COLO668 (cell line): Measurements from ENCODE around the gene TRPM1.

Experiments used
- DNase-seq: peaks from one replicate; lab custom pipeline; 2025; ENCODE audit not compliant: unreplicated experiment; lab: John Stamatoyannopoulos, UW

TRPM1 gene

GRCh38 chr15:31083370-31083780, 18.1 kb downstream of the TRPM1 start:
- DNase-seq, result peak; percentile 73

- peak; percentile 33 for DNase-seq
Measured at GRCh38 chr15:31082771-31083369, 18.7 kb downstream of the TRPM1 start.

GRCh38 chr15:31081588-31082250, 19.8 kb downstream of the TRPM1 start:
- DNase-seq, result no peak

GRCh38 chr15:31081056-31081455, 20.5 kb downstream of the TRPM1 start:
- DNase-seq, result no peak

- DNase-seq, result peak; percentile 15
Measured at GRCh38 chr15:31080591-31081014, 20.9 kb downstream of the TRPM1 start.

- no peak for DNase-seq
Measured at GRCh38 chr15:31079519-31079918, 22.0 kb downstream of the TRPM1 start.

- DNase-seq, result no peak
Measured at GRCh38 chr15:31078471-31078870, 23.1 kb downstream of the TRPM1 start.

- no peak for DNase-seq
Measured at GRCh38 chr15:31077941-31078340, 23.6 kb downstream of the TRPM1 start.

GRCh38 chr15:31077181-31077580, 24.3 kb downstream of the TRPM1 start:
- peak; percentile 69 for DNase-seq

GRCh38 chr15:31074321-31074720, 27.2 kb downstream of the TRPM1 start:
- no peak for DNase-seq

- DNase-seq, result no peak
Measured at GRCh38 chr15:31070867-31071266, 30.7 kb downstream of the TRPM1 start.

GRCh38 chr15:31069360-31070000, 32.0 kb downstream of the TRPM1 start:
- no peak for DNase-seq

GRCh38 chr15:31067890-31068603, 33.5 kb downstream of the TRPM1 start:
- no peak for DNase-seq

- no peak for DNase-seq
Measured at GRCh38 chr15:31065824-31066223, 35.7 kb downstream of the TRPM1 start.

- DNase-seq, result no peak
Measured at GRCh38 chr15:31062911-31063310, 38.6 kb downstream of the TRPM1 start.

- DNase-seq, result no peak
Measured at GRCh38 chr15:31062310-31062847, 39.1 kb downstream of the TRPM1 start.

- no peak for DNase-seq
Measured at GRCh38 chr15:31060429-31061140, 40.9 kb downstream of the TRPM1 start.

- DNase-seq, result no peak
Measured at GRCh38 chr15:31058236-31058962, 43.1 kb downstream of the TRPM1 start.

- DNase-seq, result no peak
Measured at GRCh38 chr15:31051496-31052080, 49.9 kb downstream of the TRPM1 start.

- DNase-seq, result no peak
Measured at GRCh38 chr15:31050953-31051352, 50.6 kb downstream of the TRPM1 start.
